AG04449 (cell line): ENCODE results near the gene LAIR1.
A peak's percentile ranks its signal among the peaks of the same experiment; 100 is the strongest.

Source experiments
- CTCF ChIA-PET: fragments of 350-600 bp; formaldehyde crosslinking; extraction: SDS; loops from one replicate; lab custom pipeline; 2021; ENCODE audit warnings: antibody characterized with exemption; lab: Yijun Ruan, JAX
- POLR2A ChIA-PET: fragments of 400-600, 350-600 bp; formaldehyde crosslinking; extraction: SDS; loops from one replicate; lab custom pipeline; 2020; ENCODE audit warnings: antibody characterized with exemption, inconsistent platforms; lab: Yijun Ruan, JAX
- DNase-seq: peaks from one replicate; pipeline ENCODE4 v3.0.0-alpha.2; 2010; ENCODE audit warnings: low read depth, low spot score
- H3K4me3 ChIP-seq: 2 replicates; pipeline ENCODE4 v1.5.1; 2011; ENCODE audit warnings: low read depth, mild to moderate bottlenecking, control low read depth, low read length
- CTCF ChIP-seq: IDR thresholded peaks from one replicate; pipeline ENCODE4 v1.5.1; 2011; ENCODE audit warnings: mild to moderate bottlenecking, moderate library complexity, low read length, control low read depth, inconsistent platforms; ENCODE audit not compliant: insufficient read depth; ENCODE audit errors: missing control alignments

Gene LAIR1

GRCh38 chr19:54392105-54392504 lies 27.4 kb upstream of the LAIR1 start:
- ChIA-PET CTCF (interaction anchor here (0.9 to 2.8 kb wide), 7 partner anchors 10 to 599 kb away, joined by 3 to 15 read pairs (median 11); no protein-coding TSS in a partner anchor), POLR2A (no interaction called here)
- DNase-seq = no peak
- no peak overlapping the region for H3K4me3 ChIP-seq
- no peak for TF ChIP-seq CTCF

- ChIA-PET CTCF (interaction anchor here (0.9 to 2.8 kb wide), 19 partner anchors 10 to 598 kb away, joined by 3 to 25 read pairs (median 6); partner anchors contain the start of genes CDC42EP5, LAIR1 and TTYH1), POLR2A (no interaction called here)
- no peak for DNase-seq
- no peak for TF ChIP-seq CTCF
- H3K4me3 ChIP-seq = no peak overlapping the region
These were observed 26.9 kb upstream of the LAIR1 start for GRCh38 chr19:54391589-54392061.

GRCh38 chr19:54390942-54391577 lies 26.3 kb upstream of the LAIR1 start:
- CTCF ChIA-PET = interaction anchor here (0.6 to 2.8 kb wide), 26 partner anchors 8 to 1060 kb away, joined by 3 to 25 read pairs (median 5); partner anchors contain the start of genes CDC42EP5, LAIR1 and TTYH1
- peak; percentile 4 for DNase-seq
- H3K4me3 ChIP-seq = no peak overlapping the region
- peak; percentile 69 for TF ChIP-seq CTCF
- POLR2A ChIA-PET = interaction anchor here (0.6 kb wide), 1 partner anchor 420 kb away, joined by 3 read pairs; no protein-coding TSS in a partner anchor

GRCh38 chr19:54389553-54389952 lies 24.8 kb upstream of the LAIR1 start:
- no peak for DNase-seq
- ChIA-PET CTCF (interaction anchor here (1.0 to 2.4 kb wide), 10 partner anchors 9 to 221 kb away, joined by 3 to 25 read pairs (median 5); no protein-coding TSS in a partner anchor), POLR2A (no interaction called here)

GRCh38 chr19:54388802-54389139 lies 24.0 kb upstream of the LAIR1 start:
- ChIA-PET POLR2A (no interaction called here), CTCF (interaction anchor here (0.9 to 1.3 kb wide), 4 partner anchors 19 to 220 kb away, joined by 3 read pairs; no protein-coding TSS in a partner anchor)
- TF ChIP-seq CTCF = no peak
- H3K4me3 ChIP-seq = peak overlapping the region; percentile 37
- no peak for DNase-seq

More at GRCh38 chr19:54389553-54389952, 24.8 kb upstream of the LAIR1 start:
- TF ChIP-seq CTCF = no peak
- H3K4me3 ChIP-seq = no peak overlapping the region
